ENCODE measurements around the gene MYO1D. TPM values are rescaled to one million over a fixed set of nuclear protein-coding genes. Genes with fewer than 3 reads are reported as not detected.

Gene MYO1D
- total RNA-seq, 1 experiment from 2014 or later, result 1.3 TPM

DNA sequence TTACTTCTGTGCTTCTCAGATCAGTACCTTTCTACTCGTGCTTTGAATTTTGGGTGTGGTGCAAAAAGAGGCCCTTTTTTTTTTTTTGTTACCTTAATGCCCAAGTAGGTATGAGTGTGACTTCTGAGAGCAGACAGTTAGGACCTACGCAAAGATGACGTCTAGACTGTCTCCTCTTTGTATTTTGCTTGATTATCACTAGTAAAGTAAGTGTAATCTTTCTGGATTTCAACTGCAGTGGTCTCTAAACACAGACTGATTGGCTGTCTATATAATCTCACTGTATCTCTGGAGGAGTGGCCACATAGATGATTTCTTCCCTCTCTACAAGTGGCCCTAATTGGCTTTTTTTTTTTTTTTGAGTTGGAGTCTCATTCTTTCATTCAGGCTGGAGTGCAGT, 401.7 kb downstream of the MYO1D start:
- Histone ChIP-seq H3K9me3 (ENCODE audit: control insufficient read depth, insufficient read depth, low read depth, low read length) (no peaks in the 10 kb centered on the region), H3K36me3 (ENCODE audit: control insufficient read depth, insufficient read depth, low read length) (peaks cover 54% of the 10 kb centered on the region), H3K4me1 (ENCODE audit: control insufficient read depth, insufficient read depth, low read length) (no peaks in the 10 kb centered on the region), H3K27me3 (ENCODE audit: control insufficient read depth, insufficient read depth, low read length) (no peaks in the 10 kb centered on the region), H3K4me3 (ENCODE audit: low read depth in 2 of 2, low read length in 2 of 2) (no peak overlapping the region), H3K27ac (ENCODE audit: low read length) (no peak overlapping the region)
- ChIA-PET CTCF (no interaction called here), POLR2A (no interaction called here)
- BruUV-seq (replicated peaks), result no TSS peak
- ATAC-seq (no peak), DNase-seq (ENCODE audit: low read depth, low spot score) (no peak)
- TF ChIP-seq TCF7L2 (IDR thresholded peaks at IDR 0.05; ENCODE audit: low read depth, low read length) (no peak), REST (IDR thresholded peaks at IDR 0.05; ENCODE audit: insufficient read depth in 1 of 2, low read depth in 2 of 2, low read length in 1 of 2) (no peak), SIN3A (IDR thresholded peaks at IDR 0.05; ENCODE audit: borderline replicate concordance, insufficient read depth, low read depth, low read length) (no peak), POLR2AphosphoS5 (IDR thresholded peaks at IDR 0.05; ENCODE audit: low read depth, low read length) (no peak)
- TF ChIP-seq, protein P1, sequence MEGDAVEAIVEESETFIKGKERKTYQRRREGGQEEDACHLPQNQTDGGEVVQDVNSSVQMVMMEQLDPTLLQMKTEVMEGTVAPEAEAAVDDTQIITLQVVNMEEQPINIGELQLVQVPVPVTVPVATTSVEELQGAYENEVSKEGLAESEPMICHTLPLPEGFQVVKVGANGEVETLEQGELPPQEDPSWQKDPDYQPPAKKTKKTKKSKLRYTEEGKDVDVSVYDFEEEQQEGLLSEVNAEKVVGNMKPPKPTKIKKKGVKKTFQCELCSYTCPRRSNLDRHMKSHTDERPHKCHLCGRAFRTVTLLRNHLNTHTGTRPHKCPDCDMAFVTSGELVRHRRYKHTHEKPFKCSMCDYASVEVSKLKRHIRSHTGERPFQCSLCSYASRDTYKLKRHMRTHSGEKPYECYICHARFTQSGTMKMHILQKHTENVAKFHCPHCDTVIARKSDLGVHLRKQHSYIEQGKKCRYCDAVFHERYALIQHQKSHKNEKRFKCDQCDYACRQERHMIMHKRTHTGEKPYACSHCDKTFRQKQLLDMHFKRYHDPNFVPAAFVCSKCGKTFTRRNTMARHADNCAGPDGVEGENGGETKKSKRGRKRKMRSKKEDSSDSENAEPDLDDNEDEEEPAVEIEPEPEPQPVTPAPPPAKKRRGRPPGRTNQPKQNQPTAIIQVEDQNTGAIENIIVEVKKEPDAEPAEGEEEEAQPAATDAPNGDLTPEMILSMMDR (IDR thresholded peaks at IDR 0.05), result no peak
- intact Hi-C loops (cut with micrococcal nuclease; ENCODE audit: unreplicated experiment) (no loop called here), in situ Hi-C loops (cut with HindIII; ENCODE audit: low pct_unique_long_range_greater_than_20kb, low sequenced_read_pairs) (no loop called here)

- no TSS peak for BruUV-seq (replicated peaks)
- ChIA-PET POLR2A (no interaction called here), CTCF (interaction anchor here (0.9 to 1.1 kb wide), 2 partner anchors 9 to 10 kb away, joined by 3 read pairs; no protein-coding TSS in a partner anchor)
- Histone ChIP-seq H3K4me1 (ENCODE audit: control insufficient read depth, insufficient read depth, low read length) (no peaks in the 10 kb centered on the region), H3K27ac (ENCODE audit: low read length) (no peak overlapping the region), H3K27me3 (ENCODE audit: control insufficient read depth, insufficient read depth, low read length) (no peaks in the 10 kb centered on the region), H3K9me3 (ENCODE audit: control insufficient read depth, insufficient read depth, low read depth, low read length) (no peaks in the 10 kb centered on the region), H3K4me3 (ENCODE audit: low read depth in 2 of 2, low read length in 2 of 2) (no peak overlapping the region), H3K36me3 (ENCODE audit: control insufficient read depth, insufficient read depth, low read length) (peaks cover 39% of the 10 kb centered on the region)
- DNase-seq (ENCODE audit: low read depth, low spot score), result no peak
- TF ChIP-seq, protein P1 (IDR thresholded peaks at IDR 0.05), result no peak
- TF ChIP-seq TCF7L2 (IDR thresholded peaks at IDR 0.05; ENCODE audit: low read depth, low read length), result no peak
- no peak for TF ChIP-seq POLR2AphosphoS5 (IDR thresholded peaks at IDR 0.05; ENCODE audit: low read depth, low read length)
- TF ChIP-seq REST (IDR thresholded peaks at IDR 0.05; ENCODE audit: insufficient read depth in 1 of 2, low read depth in 2 of 2, low read length in 1 of 2), result no peak
- TF ChIP-seq SIN3A (IDR thresholded peaks at IDR 0.05; ENCODE audit: borderline replicate concordance, insufficient read depth, low read depth, low read length), result no peak
- in situ Hi-C loops (cut with HindIII; ENCODE audit: low pct_unique_long_range_greater_than_20kb, low sequenced_read_pairs) (no loop called here), intact Hi-C loops (cut with micrococcal nuclease; ENCODE audit: unreplicated experiment) (no loop called here)
- no peak for ATAC-seq
Measured at GRCh38 chr17:32471652-32472051, 405.3 kb downstream of the MYO1D start.

Data from Panc1 (cell line).